Activated CD4-positive, CD25-positive, alpha-beta regulatory T cell treated with anti-CD3 and anti-CD28 coated beads, Interleukin-2, amount 50 U/mL, for 16 hours (primary cell): ENCODE data around the gene GPR62.
"Not testable (repeated sequence)": the region's sequence is repeated elsewhere in the genome, so short reads cannot be mapped to it uniquely, and the experiment has no call there.

Experiments used
- DNase-seq: peaks from one replicate; pipeline ENCODE4 v3.0.0-alpha.2; 2020; ENCODE audit warnings: low read depth, low spot score

The GPR62 gene, protein sequence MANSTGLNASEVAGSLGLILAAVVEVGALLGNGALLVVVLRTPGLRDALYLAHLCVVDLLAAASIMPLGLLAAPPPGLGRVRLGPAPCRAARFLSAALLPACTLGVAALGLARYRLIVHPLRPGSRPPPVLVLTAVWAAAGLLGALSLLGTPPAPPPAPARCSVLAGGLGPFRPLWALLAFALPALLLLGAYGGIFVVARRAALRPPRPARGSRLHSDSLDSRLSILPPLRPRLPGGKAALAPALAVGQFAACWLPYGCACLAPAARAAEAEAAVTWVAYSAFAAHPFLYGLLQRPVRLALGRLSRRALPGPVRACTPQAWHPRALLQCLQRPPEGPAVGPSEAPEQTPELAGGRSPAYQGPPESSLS

DNA sequence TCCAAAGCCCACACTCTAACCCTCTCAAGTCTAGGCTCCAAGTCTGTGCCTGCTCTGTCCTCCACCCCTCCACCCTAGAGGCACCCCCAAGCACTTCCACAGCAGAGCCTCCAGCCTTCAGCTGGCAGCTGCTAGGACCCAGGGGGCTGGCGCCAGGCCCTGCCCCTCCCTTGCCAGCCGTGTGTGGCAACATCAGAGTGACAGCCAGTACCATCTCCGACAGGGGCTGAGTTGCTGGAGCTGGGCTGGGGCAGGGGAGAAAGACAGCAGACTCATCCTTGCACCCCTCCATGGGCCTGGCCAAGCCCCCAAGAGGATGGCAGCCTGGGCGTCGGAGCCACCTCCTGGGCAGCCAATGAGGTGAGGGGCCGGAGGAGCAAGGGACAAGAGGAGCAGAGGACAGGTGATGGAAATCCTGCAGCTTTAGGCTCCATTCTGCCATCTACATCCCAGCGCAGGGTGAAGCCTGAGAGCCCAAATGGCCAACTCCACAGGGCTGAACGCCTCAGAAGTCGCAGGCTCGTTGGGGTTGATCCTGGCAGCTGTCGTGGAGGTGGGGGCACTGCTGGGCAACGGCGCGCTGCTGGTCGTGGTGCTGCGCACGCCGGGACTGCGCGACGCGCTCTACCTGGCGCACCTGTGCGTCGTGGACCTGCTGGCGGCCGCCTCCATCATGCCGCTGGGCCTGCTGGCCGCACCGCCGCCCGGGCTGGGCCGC is at the start of gene GPR62:
GPR62 (plus strand) TSS at position 207 of the 718 bp plus-strand sequence; CDS start at position 479, 272 bp downstream.
- DNase-seq = no peak

DNA sequence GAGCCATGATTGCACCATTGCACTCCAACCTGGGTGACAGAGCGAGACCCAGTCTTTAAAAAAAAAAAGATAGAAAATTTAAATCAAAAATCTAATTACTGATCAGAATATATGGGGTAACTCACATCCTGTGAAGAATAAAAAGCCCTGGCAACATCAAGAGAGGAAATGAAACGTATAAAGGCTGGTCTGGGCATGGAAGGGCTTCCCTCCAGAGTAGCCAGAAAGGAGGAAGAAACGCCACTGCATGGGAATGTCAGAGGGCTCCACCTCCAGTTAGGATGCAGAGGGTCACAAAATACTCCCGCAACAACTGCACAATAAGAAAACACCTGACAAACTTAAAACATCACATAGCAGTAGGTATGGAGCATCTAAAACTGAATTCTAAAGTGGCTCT is 47.2 kb upstream of the GPR62 start:
- DNase-seq = no peak

DNA sequence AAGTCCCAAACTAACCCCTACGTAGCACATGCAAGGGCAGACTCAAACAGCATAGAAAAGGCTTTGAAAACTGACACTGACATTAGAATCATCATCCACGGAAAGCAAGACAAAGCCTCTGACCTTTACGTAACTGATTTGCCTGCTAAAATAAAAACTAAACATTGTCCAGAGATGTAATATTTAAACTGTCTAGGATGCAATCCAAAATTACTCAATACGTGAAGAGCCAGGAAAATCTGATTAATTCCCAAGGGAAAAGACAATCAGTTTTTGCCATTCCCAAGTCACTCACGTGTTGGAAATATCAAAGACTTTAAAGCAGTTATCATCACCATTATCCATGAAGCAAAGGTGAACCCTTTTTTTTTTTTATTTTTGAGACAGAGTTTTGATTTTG is 38.8 kb upstream of the GPR62 start:
- no peak for DNase-seq

DNA sequence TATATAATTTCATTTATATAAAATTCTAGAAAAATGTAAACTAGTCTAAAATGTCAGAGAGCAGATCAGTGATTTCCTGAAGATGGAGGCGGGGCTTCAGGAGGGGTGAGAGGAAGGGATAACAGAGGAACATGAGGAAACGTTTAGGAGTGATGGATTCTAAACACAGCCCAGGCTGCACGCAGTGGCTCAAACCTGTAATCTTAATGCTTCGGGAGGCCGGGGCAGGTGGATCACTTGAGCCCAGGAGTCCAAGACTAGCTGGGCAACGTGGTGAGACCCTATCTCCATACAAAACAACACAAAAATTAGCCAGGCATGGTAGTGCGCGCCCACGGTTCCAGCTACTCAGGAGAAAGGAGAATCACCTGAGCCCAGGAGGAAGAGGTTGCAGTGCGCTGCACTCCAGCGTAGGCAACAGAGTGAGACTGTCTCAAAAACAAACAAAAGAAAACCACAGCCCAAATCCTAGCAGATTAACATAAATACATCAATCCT is 34.1 kb upstream of the GPR62 start:
- DNase-seq = no peak

GRCh38 chr3:51927061-51927977 is 27.9 kb upstream of the GPR62 start:
- DNase-seq = no peak

GRCh38 chr3:51928438-51928837 is 26.7 kb upstream of the GPR62 start:
- DNase-seq = no peak

- not testable (repeated sequence) for DNase-seq
Observed at GRCh38 chr3:51928981-51929380, 26.2 kb upstream of the GPR62 start.

DNA sequence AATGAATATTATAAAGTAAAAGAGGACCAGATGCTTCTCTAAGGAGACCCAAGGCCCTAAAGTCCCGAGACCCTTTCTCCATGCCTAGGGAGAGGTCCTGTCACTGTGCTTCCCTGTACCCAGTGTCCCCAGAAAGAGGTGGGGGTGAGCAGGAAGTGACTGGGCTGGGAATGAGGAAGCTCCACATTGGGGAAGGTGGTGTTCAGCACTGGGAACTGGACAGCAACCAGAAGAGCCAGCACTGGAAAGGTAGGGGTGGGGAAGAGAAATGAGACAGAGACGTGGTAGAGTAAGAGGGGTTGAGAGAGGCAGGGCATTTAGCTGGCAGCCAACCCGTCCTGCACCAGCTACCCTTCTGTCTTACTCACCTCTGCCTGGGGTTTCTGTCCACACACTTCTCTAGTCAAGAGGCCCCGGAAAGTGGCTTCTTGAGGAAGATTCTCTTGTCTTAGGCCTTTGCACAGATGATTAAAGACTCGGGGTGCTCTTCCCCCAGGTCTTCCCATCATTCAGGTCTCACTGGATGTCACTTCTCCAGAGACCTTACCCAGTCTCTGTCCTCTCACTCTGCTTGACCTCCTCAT is 25.7 kb upstream of the GPR62 start:
- DNase-seq = no peak

DNA sequence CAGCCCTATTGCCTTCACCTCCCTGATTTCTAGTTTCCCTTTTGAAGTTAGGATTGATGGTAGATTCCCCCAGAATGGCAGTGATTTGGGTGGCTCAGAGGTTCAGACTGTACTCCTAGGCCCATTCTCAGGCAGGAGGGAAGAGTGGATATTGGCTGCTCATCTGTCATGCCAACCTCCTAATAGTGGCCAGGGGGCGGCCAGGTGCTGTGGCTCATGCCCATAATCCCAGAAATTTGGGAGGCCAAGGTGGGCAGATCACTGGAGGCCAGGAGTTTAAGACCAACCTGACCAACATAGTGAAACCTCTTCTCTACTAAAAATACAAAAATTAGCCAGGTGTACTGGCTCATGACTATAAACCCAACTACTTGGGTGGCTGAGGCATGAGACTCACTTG is 24.7 kb upstream of the GPR62 start:
- no peak for DNase-seq

- no peak for DNase-seq
Observed at GRCh38 chr3:51931756-51932155, 23.4 kb upstream of the GPR62 start.

- DNase-seq = no peak
Observed at GRCh38 chr3:51932471-51933370, 22.5 kb upstream of the GPR62 start.

GRCh38 chr3:51933471-51934138 is 21.6 kb upstream of the GPR62 start:
- DNase-seq = no peak

GRCh38 chr3:51934139-51934850 is 20.9 kb upstream of the GPR62 start:
- no peak for DNase-seq

- no peak for DNase-seq
Observed at GRCh38 chr3:51934991-51935885, 19.9 kb upstream of the GPR62 start.

GRCh38 chr3:51935886-51936755 is 19.1 kb upstream of the GPR62 start:
- no peak for DNase-seq

DNA sequence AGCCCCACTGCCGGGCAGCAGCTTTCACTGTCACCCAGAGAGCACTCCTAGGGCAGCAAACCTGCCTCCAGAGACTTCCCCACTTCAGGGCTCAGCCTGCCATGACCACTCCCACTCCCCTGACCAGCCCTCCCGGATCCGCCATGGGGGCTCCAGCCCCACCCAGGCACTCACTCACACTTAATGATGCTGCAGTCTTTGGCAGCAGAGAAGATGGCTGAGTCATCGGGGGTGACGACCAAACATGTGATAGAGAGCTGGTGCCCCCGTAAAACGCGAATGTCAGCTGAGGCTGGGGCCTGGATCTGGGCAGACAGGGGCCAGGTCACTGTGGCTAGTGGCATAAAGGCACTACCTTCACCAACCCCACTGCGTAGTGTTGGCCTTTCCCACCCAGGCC is 18.2 kb upstream of the GPR62 start:
- DNase-seq = no peak
